Adrenal gland (tissue), 5 donors: Measurements from ENCODE around the gene ATXN3L.

Source experiments
- CTCF ChIP-seq, 6 experiments: fragments of 450-650 bp in 4 of 6; fragments of 200-600 bp in 2 of 6; sonication (generic) in 1 of 6; IDR thresholded peaks; 1 replicate in 5 of 6; 2 replicates in 1 of 6; pipeline versions ENCODE4 v1.5.1 to v1.8.0; 2016 to 2021; ENCODE audit warnings: antibody characterized with exemption in 6 of 6, mild to moderate bottlenecking in 2 of 6, moderate library complexity in 1 of 6
- POLR2A ChIP-seq, 2 donors: fragments of 450-650 bp; IDR thresholded peaks; one replicate each; pipeline ENCODE4 v1.6.1; 2017; ENCODE audit warnings: antibody characterized with exemption in 2 of 2, mild to moderate bottlenecking in 2 of 2, moderate library complexity in 1 of 2
- donor health status: DM: no; HTN: no; CAD: no.

DNA sequence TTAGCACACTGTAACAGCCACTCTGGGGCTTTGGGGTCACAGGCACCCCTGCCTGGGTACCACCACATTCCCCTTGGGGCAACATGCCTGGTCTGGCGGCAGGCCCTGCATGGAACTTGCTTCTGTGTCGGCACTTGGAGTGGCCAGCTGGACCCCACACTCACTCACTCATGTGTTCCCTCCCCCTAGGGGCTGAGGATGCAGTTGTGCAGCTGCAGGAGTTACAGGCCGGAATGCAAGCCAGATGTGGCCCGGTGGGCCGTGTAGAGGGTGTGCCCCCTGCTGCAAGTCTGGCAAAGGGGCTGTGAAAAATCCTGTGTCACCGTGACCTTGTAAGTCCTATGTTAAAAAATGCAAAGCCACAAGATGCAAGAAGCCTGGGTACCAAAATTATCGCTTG lies 34.2 kb downstream of the ATXN3L start:
- TF ChIP-seq CTCF (IDR thresholded peaks at IDR 0.05) (no peak), POLR2A (IDR thresholded peaks at IDR 0.05) (no peak)
